Right ventricle myocardium superior (tissue), 1 donor: ENCODE data around the gene OR10J1. TPM values are rescaled to one million over a fixed set of nuclear protein-coding genes. Genes with fewer than 3 reads are reported as not detected.
A peak's percentile ranks its signal among the peaks of the same experiment; 100 is the strongest.
"Not testable (repeated sequence)": the region's sequence is repeated elsewhere in the genome, so short reads cannot be mapped to it uniquely, and the experiment has no call there.

Experiments used
- ATAC-seq: fragments of 200-7000 bp; cut with Tn5 transposase; one replicate; pipeline ENCODE4 v1.9.1; 2020; ENCODE audit warnings: mild to moderate bottlenecking; ENCODE audit not compliant: poor library complexity
- DNase-seq: peaks from one replicate; pipeline ENCODE4 v3.0.0-alpha.2; 2020
- intact Hi-C: fragments of 100-400 bp; cut with DNase I; formaldehyde crosslinking; loops from one replicate; pipeline ENCODE4 v1.11.2; 2022
- long read RNA-seq: library from polyadenylated mRNA; unstranded; transcript quantifications from one replicate; pipeline ENCODE4 v2.0.0, GENCODE V29; 2021
- total RNA-seq: library from RNA; stranded (reverse); fragmentation: NEBNext Ultra II Directional; extraction: Animal tissue kit (Norgen Biotek cat#: 25700); gene quantifications from one replicate; pipeline ENCODE4 v1.2.1, GENCODE V29; 2021
- donor health status: DM: no; HTN: yes; CAD: no; lungs with severe emphysema.

OR10J1 gene, protein sequence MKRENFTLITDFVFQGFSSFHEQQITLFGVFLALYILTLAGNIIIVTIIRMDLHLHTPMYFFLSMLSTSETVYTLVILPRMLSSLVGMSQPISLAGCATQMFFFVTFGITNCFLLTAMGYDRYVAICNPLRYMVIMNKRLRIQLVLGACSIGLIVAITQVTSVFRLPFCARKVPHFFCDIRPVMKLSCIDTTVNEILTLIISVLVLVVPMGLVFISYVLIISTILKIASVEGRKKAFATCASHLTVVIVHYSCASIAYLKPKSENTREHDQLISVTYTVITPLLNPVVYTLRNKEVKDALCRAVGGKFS
- total RNA-seq: not detected
- long read RNA-seq: 0 reads

DNA sequence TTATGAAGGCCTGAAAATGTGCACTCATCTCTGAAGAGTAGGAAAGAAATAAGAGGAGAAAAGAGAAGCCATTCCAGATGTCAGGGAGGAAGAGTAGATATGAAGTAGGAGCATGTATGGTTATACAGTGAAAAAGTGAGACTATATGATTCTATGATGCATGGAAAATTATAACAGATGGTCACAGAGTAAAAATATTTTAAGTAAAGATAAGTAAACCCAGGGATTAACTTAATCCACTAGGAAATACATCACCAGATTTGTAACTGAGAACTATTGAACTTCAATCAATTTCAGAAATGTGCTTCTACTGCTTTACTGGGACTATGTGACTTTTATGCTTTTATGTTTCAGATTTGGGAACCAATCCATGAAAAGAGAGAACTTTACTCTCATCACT lies at the start of gene OR10J1:
TSS of gene OR10J1 (plus strand) at position 301 of the 400 bp plus-strand sequence. CDS start at position 371, 70 bp downstream.
- intact Hi-C loops: no loop called here
- DNase-seq (no peak), ATAC-seq (no peak)

DNA sequence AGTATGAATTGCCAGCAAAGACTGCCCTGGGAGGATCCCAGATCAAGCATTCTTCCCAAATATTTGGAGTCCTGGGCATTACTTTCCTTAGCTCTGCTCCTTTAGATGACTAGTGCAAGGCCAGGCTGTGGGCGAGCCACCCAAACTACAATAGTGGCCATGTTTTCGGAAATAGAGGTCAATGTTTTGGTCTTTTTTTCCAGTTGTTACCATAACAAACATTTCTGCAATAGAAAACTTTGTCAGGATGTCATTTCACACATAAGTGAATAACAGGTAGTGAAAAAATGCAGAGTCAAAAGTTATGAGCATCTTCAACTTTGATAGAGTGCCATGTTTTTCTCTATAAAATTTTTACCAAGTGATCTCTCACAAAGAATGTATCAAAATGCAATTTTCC lies 32.7 kb upstream of the OR10J1 start:
- intact Hi-C loops: no loop called here
- no peak for ATAC-seq
- no peak for DNase-seq

DNA sequence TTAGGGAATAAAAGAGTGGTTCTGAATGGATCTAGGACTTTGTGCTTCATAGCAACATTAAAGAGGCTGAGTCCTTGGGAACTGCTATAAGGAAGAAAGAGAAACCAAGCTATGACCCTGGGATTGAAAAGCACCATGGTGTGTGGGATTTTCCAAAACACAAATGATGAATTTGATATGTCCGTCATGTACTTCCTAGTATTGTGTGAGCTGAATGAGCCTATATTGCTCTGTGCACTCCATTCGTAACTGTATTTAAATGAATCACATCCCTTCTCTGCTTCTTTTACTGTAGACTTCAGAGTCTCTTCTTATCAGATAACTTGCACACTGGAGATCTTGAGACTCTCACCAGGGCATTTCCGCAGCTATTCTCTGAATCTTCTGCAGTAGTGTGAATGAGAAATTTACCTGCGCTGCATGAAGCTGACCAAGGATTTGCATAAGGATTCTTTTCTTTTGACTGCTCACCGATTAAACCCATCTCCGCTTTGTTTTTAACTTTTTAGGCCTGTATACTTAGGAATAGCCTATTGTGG lies 30.6 kb upstream of the OR10J1 start:
- intact Hi-C loops: no loop called here
- ATAC-seq (no peak), DNase-seq (no peak)

DNA sequence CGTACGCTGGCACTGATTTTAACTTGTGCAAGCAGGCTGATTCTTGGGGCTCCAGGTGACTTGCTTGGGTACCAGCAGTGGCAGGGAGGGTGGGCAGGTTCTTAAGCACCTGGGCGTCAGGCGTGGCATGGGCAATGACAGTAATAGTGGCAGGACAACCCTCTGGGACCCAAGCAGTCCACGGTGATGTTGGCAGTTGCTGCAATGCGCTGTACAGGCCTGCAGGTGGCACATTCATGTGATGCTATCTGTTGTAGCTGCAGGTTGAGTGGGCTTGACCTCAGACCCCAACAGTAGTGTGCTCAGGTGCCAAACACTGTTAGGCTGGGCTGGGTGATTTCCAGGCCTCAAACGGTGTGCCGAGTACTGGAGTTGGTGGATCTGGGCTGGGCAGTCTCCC lies 17.7 kb upstream of the OR10J1 start:
- intact Hi-C loops: no loop called here
- ATAC-seq (no peak), DNase-seq (no peak)

DNA sequence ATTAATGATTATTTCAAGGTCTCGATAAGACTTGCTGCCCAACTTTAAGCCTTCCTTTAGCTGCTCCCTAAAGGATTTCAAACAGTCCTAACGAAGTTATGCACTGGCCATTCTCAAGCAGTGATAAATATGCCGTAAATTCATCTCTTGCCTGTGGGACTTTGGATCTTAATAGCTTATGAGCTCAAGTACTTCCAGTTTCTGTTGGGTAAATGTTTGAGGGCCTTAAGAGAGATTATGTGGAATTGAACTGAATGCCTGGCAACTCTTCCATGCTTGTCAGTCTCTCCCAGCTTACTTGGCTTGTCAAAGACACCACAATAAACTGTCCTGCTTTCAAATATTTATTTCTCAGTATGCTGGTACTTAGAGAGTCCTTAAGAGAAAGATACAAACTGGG lies 11.0 kb upstream of the OR10J1 start:
- ATAC-seq (no peak), DNase-seq (no peak)
- intact Hi-C loops: no loop called here

DNA sequence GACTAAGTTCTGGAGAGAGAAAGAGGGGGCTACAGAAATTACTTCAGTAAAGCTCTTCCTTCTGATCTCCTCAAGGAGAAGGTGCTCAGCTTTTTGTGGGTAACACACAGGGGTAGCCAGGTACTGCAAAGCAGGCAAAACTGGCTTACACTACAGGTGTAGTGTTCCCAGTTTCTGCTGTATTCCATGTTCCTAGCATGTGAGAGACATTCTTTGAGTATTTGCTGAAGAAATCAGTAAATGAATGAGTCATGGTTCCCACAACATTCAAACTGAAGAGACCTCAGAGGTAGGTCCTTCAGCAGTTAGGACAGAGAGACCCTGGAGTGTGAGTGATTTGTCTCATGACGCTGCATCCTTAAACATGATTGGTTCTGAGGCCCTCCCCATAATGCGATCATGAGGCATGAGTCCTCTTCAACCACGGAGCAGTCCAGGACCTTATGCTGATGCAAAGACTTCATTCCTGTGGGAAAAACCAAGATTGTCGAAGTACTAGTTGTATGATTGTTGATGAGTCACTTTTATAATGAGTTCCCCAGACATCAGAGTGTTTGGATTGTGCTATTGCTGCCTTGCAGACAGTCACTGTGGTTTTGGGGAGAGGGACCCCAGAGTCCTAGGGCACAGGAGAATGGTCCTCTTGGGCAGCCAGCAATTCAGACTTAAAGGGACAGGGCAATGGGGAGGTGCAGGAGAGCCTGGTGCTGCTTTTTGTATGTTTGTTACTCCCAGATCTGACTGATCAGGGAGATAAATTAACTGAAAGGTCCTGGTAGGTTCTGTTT lies 10.3 kb upstream of the OR10J1 start:
- intact Hi-C loops: no loop called here
- DNase-seq: no peak
- no peak for ATAC-seq

DNA sequence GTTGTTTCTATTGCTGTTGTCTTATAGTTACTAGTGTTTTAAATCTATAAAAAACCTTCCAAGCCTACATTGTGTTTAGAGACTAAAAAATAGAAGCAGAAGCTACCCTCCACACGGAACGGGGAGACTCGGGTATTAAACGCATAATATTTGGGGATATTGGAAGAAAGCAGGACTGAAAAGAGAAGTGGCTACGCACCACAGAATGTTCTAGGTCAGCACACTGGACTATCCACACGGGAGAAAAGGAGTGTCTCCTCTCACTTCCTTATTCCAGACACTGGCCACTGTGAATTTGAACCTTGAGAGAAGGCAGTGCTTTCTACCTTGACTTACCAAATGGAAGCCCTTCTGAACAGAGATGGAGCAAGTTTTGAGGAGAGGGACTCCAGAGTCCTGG lies 8.5 kb upstream of the OR10J1 start:
- DNase-seq: no peak
- peak; percentile 46 for ATAC-seq
- intact Hi-C loops: no loop called here

DNA sequence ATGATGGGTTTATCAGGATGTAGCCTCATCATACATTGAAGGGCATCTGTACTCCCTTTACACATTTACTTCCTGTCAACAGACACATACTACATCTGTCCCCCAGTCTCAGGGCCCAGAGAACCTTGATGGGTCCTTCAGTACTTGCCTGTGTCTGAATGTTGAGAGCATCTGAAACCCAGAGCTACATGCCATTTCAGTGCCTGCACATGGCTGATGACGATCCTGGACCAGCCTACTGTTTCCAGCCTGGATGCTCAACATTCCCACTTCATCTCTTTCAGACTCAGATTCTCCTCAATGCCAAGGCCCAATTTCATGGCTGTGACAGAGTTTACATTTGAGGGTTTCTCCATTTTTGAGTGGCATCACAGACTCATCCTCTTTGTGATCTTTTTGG lies 7.6 kb upstream of the OR10J1 start, which contains the start of gene OR10J4:
TSS of gene OR10J4 (plus strand) at position 301 of the 400 bp plus-strand sequence.
- no peak for ATAC-seq
- intact Hi-C loops: no loop called here
- DNase-seq: no peak

DNA sequence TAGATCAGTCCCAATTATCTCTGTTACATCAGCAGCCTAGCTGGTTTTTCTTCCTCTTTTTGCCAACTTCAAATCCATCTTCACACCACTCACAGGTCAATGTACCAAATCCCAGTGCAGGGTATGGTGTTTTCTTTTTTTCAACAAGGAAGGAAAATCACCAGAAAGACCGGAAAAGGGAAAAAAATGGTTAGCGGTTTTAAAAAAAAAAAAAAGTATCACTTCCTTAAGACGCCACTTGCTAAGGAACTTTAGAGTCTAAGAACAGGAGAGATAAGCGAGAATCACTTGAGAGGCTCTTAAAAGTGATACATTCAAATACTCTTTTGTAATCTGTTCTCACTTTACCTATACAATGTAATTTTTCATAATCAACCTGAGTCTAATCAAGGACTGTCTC lies 3.1 kb upstream of the OR10J1 start:
- no peak for DNase-seq
- ATAC-seq: no peak
- intact Hi-C loops: no loop called here

DNA sequence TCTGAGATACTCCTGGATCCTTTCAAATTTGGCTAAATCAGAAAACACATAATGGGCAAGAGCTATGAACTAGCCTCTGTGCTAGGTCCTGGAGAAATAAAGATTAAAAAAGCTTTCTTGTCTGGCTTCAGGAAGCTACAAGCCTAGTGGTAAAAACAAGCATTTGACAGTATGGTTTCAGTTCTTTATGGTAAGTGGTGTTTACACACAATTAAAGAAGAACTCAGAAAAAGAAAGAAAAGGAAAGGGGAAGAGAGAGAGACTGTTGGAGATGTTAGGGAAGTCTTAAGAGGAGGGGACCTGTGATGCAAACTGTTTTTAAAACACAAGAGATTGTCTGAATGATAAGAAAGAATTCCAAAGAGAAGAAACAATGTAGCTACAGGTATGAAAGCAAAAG lies 1.8 kb downstream of the OR10J1 start:
- intact Hi-C loops: no loop called here
- DNase-seq (no peak), ATAC-seq (no peak)

DNA sequence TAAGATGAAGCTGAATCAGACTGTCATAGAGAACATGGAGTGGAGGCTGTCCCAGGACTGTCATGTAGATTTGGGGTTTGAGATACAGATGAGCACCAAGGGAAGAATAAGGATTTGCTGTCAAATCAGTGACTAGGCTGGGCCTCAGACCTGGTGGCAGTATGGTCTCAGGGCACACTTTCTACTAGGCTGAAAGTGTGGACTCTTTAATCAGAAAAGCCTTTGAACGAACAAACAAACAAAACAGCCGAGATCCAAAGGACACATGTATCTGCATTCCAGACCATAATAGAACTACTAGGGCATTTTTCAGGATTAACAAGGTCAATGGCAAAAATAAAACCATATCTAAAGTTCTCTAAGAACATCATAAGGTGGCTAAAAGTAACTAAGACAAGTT lies 2.9 kb downstream of the OR10J1 start:
- intact Hi-C loops: no loop called here
- no peak for DNase-seq
- no peak for ATAC-seq

DNA sequence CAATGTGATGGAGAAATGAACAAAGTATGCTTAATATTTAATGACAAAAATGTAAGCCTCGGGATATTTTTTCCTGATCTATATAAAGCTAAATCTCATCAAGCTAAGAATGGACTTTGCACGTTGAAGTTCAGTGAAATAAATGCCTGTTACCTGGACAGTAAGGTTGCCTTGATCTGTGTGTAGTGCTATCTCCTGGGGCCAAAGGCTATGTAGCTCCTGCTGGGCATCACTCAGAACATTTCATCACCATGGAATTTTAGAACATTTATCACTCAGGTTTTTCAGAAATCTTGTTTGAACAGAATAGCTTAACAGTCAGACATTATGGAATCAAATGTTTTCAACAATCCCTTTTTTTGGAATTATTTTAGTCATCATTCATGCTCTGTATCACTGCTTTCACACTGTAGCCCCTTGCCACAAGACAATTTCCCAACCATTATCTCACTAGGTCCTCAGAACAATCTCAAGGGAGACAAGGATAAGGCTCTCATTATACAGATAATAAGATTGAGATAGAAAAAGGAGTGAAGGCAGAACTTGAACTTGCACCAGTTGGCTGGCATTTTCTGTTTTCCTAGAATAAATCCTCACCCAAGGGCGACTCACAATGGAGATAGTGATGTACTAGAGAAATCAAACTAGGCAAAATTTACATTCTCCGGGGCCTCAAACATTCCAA lies 3.7 kb downstream of the OR10J1 start:
- intact Hi-C loops: no loop called here
- DNase-seq: no peak
- no peak for ATAC-seq

DNA sequence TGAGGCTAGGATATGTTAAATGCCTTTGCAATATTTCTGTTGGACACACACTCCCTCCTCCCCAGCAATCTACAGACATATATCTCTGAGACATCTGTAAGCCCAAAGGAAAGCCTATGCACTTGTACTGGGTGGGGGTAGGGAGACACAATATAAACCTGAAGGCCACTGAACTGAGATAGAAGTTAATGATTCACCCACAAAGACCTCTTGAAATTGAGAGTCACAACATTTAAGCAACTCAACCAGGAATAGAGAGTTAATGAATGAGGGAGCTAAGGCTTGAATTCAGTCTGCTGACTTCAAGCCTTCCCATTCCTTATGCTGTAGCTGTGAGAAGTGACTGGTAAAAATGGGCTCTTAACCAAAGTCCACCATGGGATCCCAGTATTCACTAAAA lies 5.0 kb downstream of the OR10J1 start:
- ATAC-seq: no peak
- intact Hi-C loops: no loop called here
- no peak for DNase-seq

DNA sequence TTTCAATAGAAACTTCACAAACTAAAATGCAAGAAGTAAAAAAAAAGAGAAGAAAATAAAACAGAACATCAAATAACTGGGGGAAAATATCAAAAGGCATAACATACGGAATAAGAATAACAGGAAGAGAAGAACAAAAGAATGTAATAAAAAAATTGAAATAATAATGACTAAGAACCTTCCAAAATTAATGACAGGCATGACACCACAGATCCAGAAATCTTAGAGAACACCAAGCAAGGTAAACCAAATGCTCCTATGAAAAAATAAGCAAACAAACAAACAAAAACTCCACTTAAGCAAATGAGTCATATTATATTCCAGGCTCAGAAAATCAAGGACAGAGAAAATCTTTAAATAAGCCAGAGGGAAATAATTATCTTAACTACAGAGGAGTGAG lies 8.7 kb downstream of the OR10J1 start:
- DNase-seq (no peak), ATAC-seq (no peak)
- intact Hi-C loops: no loop called here

DNA sequence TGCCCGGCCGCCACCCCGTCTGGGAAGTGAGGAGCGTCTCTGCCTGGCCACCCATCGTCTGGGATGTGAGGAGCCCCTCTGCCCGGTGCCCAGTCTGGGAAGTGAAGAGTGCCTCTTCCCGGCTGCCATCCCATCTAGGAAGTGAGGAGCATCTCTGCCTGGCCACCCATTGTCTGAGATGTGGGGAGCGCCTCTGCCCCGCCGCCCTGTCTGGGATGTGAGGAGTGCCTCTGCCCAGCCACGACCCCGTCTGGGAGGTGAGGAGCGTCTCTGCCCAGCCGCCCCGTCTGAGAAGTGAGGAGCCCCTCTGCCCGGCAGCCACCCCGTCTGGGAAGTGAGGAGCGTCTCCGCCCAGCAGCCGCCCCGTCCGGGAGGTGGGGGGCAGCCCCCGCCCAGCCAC lies 10.1 kb downstream of the OR10J1 start:
- intact Hi-C loops, ATAC-seq, DNase-seq: not testable (repeated sequence)

DNA sequence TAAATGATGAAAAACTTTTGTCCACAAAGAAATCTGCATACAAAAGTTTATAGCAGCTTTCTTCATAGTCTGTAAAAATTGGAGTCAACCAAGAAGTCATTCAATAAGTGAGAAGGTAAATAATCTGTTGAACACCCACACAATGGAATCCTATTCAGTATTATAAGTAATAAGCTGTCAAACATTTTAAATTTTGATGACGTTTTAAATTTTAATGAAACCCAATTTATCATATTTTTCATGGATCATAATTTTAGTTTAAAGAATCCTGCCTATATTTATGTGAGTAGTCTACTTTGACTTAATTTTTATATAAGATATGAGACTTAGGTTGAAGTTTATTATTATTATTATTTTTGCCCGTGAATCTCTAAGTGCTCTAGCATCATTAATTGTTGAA lies 20.0 kb downstream of the OR10J1 start:
- intact Hi-C loops: no loop called here

DNA sequence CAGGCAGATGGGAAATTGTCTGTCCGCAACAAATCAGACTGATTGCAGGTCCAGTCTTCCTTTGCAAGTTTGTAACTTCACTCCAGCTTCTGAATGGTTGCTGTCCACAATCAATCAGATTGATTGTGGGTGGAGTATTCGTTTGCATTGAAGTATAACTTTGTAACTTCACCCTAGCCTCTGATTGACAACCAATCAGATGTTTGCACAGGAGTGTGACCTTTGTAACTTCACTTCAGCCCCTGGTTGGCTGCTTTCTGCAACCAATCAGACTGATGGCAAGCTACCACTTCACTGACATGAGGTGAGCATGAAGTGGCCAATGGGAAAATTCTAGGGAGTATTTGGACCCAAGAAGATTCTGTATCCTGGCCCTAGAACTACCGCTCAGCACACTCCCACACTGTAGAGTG lies 25.7 kb downstream of the OR10J1 start:
- DNase-seq (no peak), ATAC-seq (no peak)
- intact Hi-C loops: no loop called here

More for the DNA sequence above, 20.0 kb downstream of the OR10J1 start:
- DNase-seq (no peak), ATAC-seq (no peak)

DNA sequence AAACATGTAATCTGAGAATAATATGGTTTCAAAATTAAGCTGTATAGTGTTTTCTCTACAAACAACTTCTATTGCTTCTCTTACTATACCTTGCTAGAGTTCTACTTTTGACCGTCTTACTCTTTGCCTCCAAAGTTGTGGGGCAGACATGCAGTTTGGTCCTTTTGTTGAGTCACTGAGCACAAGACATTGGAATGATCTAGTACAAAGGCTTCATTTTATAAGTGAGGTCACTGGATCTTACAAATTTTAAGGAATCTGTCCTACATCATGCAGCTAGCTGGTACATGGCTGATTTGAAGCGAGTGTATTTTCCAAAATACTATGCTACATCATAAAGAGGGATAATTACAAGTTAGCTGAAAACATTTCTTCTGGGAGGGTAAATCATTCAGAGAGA lies 28.8 kb downstream of the OR10J1 start:
- intact Hi-C loops: no loop called here
- ATAC-seq: no peak
- no peak for DNase-seq

DNA sequence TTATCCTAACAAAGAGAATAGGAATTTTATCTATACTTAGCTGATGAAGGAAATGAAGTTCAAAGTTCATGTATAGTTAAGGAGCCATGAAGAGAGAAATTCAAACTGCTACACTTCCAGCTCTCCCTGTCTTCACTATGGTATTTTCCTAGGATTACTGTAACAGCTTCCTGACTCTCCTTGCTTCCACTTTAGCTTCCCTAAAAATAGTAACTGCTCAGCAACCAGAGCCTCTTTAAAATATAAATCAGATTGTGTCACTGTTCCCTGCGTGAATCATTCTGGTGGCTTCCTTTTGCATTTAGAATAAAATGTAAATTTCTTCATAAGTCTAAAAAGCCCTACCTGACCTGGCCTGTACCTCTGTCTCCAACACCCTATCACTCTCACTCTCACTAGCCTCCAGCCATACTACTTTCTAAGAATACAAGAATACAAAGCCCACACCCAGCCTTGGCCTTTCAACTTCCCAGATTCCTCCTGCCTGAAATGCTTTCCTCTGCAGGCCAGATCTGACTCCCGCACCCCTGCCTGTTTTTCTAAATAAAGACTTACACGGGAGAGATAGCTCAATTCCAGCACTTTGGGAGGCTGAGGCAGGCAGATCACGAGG lies 30.5 kb downstream of the OR10J1 start:
- ATAC-seq (peak; percentile 45), DNase-seq (no peak)
- intact Hi-C loops: no loop called here
